K562 (cell line): ENCODE results near the gene CCT5. TPM values are rescaled to one million over a fixed set of nuclear protein-coding genes. Genes with fewer than 3 reads are reported as not detected.

Experiments
- CBFA2T3 ChIP-seq: fragments of 450-650 bp; IDR thresholded peaks from 2 replicates; pipeline ENCODE4 v1.6.1; 2017
- CHD7 ChIP-seq: fragments of 200-600 bp; sonication (generic); IDR thresholded peaks from one replicate; pipeline ENCODE4 v1.6.1; 2012; ENCODE audit warnings: mild to moderate bottlenecking, low read depth, low read length, inconsistent platforms
- HES1 ChIP-seq: fragments of 450-650 bp; IDR thresholded peaks from 2 replicates; pipeline ENCODE4 v1.6.1; 2016; ENCODE audit warnings: low read depth, mild to moderate bottlenecking, moderate library complexity
- TEAD2 ChIP-seq: fragments of 450-650 bp; IDR thresholded peaks from 2 replicates; pipeline ENCODE4 v1.6.1; 2016; ENCODE audit warnings: missing genetic modification characterization, control low read depth, missing compliant biosample characterization
- TRIM24 ChIP-seq, 2 experiments: fragments of 450-650 bp; IDR thresholded peaks; 2 replicates each; pipeline ENCODE4 v1.6.1; 2016
- polyA plus RNA-seq, 8 experiments: library from polyadenylated mRNA; depleted of rRNA in 4 of 8; stranded (reverse) in 5 of 8; unstranded in 3 of 8; fragments of >200 nt; fragmentation: Nextera tagmentation in 2 of 8; fragmentation: Illumina TruSeq in 1 of 8; extraction: Ambion mirVana in 2 of 8; extraction: Trizol in 1 of 8; gene quantifications; 2 replicates each; pipeline versions ENCODE4 v1.2.1 to v1.2.3, GENCODE V29; 2011 to 2014; ENCODE audit warnings: inconsistent platforms in 1 of 8, missing spikeins in 1 of 8
- total RNA-seq, 7 experiments: library from RNA; depleted of rRNA in 6 of 7; stranded (reverse); fragments of >200 nt in 6 of 7; fragmentation: Illumina TruSeq in 2 of 7; extraction: Trizol in 2 of 7; gene quantifications; 2 replicates each; pipeline versions ENCODE4 v1.2.1 to v1.2.3, GENCODE V29; 2011 to 2021; ENCODE audit warnings: low replicate concordance in 1 of 7

Gene CCT5
- total and polyA plus RNA-seq, 9 of the 15 experiments (the other 6 are each of a cell fraction or from before 2014, with no cell fraction given), result 782 to 1,606 (median 1,153) TPM

GRCh38 chr5:10257870-10258269, 7.8 kb downstream of the CCT5 start (continued):
- TF ChIP-seq CHD7 (no peak), HES1 (no peak), TEAD2 (tag) (no peak), CBFA2T3 (peak; percentile 57), TRIM24 (IDR thresholded peaks at IDR 0.05) (no peak)
